GM23338 (cell line): ENCODE measurements around the gene KCTD10. TPM values are rescaled to one million over a fixed set of nuclear protein-coding genes. Genes with fewer than 3 reads are reported as not detected.
A peak's percentile ranks its signal among the peaks of the same experiment; 100 is the strongest.

Source experiments
- ATAC-seq: fragments of 200-7000 bp; cut with Tn5 transposase; 3 replicates; pipeline ENCODE4 v1.9.1; 2020
- DNase-seq: peaks from one replicate; pipeline ENCODE4 v3.0.0-alpha.2; 2015; ENCODE audit warnings: low spot score
- H2AFZ ChIP-seq: fragments of 200-600 bp; sonication (generic); 2 replicates; pipeline ENCODE4 v1.8.0; 2016; ENCODE audit warnings: antibody characterized with exemption, mild to moderate bottlenecking, moderate library complexity
- H3F3A ChIP-seq: fragments of 200-600 bp; sonication (generic); replicated peaks from 2 replicates; pipeline ENCODE4 v1.8.0; 2017; ENCODE audit warnings: antibody characterized with exemption, mixed run types, low read depth
- H3K27ac ChIP-seq: fragments of 200-600 bp; sonication (generic); 2 replicates; pipeline ENCODE4 v1.6.1; 2016; ENCODE audit warnings: low read depth
- H3K27me3 ChIP-seq: fragments of 200-600 bp; sonication (generic); 2 replicates; pipeline ENCODE4 v1.8.0; 2016; ENCODE audit warnings: mild to moderate bottlenecking, mixed run types, moderate library complexity; ENCODE audit not compliant: insufficient read depth
- H3K36me3 ChIP-seq: fragments of 200-600 bp; sonication (generic); 2 replicates; pipeline ENCODE4 v1.8.0; 2016; ENCODE audit warnings: mild to moderate bottlenecking; ENCODE audit not compliant: insufficient read depth
- H3K4me1 ChIP-seq: fragments of 200-600 bp; sonication (generic); 2 replicates; pipeline ENCODE4 v1.8.0; 2016; ENCODE audit warnings: mild to moderate bottlenecking, moderate library complexity; ENCODE audit not compliant: insufficient read depth
- H3K4me2 ChIP-seq: fragments of 200-600 bp; sonication (generic); 2 replicates; pipeline ENCODE4 v1.7.1; 2017; ENCODE audit warnings: mixed run types
- H3K4me3 ChIP-seq: fragments of 200-600 bp; sonication (generic); 2 replicates; pipeline ENCODE4 v1.6.1; 2016; ENCODE audit warnings: mixed run types
- H3K79me2 ChIP-seq: fragments of 200-600 bp; sonication (generic); replicated peaks from 2 replicates; pipeline ENCODE4 v1.8.0; 2017; ENCODE audit warnings: mild to moderate bottlenecking; ENCODE audit not compliant: insufficient read depth
- H3K9me2 ChIP-seq: fragments of 200-600 bp; sonication (generic); 2 replicates; pipeline ENCODE4 v1.8.0; 2017; ENCODE audit not compliant: insufficient read depth
- H4K20me1 ChIP-seq: fragments of 200-600 bp; sonication (generic); replicated peaks from 2 replicates; pipeline ENCODE4 v1.8.0; 2017; ENCODE audit warnings: mild to moderate bottlenecking; ENCODE audit not compliant: insufficient read depth
- H3K27ac Mint-ChIP-seq: 2 replicates; pipeline ENCODE4 v1.8.0; 2020; ENCODE audit warnings: inconsistent platforms, mild to moderate bottlenecking, moderate library complexity, mixed read lengths
- H3K27me3 Mint-ChIP-seq: 3 replicates; pipeline ENCODE4 v1.8.0; 2022; ENCODE audit warnings: low read depth, mild to moderate bottlenecking, moderate library complexity, mixed read lengths, inconsistent platforms; ENCODE audit not compliant: insufficient read depth, poor library complexity
- H3K36me3 Mint-ChIP-seq: 3 replicates; pipeline ENCODE4 v1.8.0; 2021; ENCODE audit warnings: low read depth, mild to moderate bottlenecking, inconsistent platforms, moderate library complexity, mixed read lengths
- H3K4me1 Mint-ChIP-seq: 3 replicates; pipeline ENCODE4 v1.8.0; 2020; ENCODE audit warnings: mild to moderate bottlenecking, inconsistent platforms, mixed read lengths
- H3K4me3 Mint-ChIP-seq: 3 replicates; pipeline ENCODE4 v1.8.0; 2021; ENCODE audit warnings: moderate library complexity, mild to moderate bottlenecking, inconsistent platforms, mixed read lengths
- H3K9me3 Mint-ChIP-seq: 3 replicates; pipeline ENCODE4 v1.8.0; 2020; ENCODE audit warnings: moderate library complexity, mild to moderate bottlenecking, inconsistent platforms, mixed read lengths
- CREB1 ChIP-seq: fragments of 250-450 bp; sonication (Bioruptor Pico); IDR thresholded peaks from 2 replicates; pipeline ENCODE4 v1.5.0; 2020; ENCODE audit warnings: low read depth, mild to moderate bottlenecking, moderate library complexity
- EZH2 ChIP-seq: fragments of 200-600 bp; sonication (generic); IDR thresholded peaks from one replicate; pipeline ENCODE4 v1.8.0; 2017; ENCODE audit warnings: antibody characterized with exemption, mild to moderate bottlenecking, low read depth; ENCODE audit not compliant: unreplicated experiment
- EZH2phosphoT487 ChIP-seq: fragments of 200-600 bp; sonication (generic); IDR thresholded peaks from one replicate; pipeline ENCODE4 v1.8.1; 2018; ENCODE audit warnings: antibody characterized with exemption; ENCODE audit not compliant: unreplicated experiment
- JUNB ChIP-seq: IDR thresholded peaks from one replicate; pipeline ENCODE4 v1.6.1; 2016; ENCODE audit warnings: antibody characterized with exemption; ENCODE audit not compliant: unreplicated experiment
- NANOG ChIP-seq: IDR thresholded peaks from 2 replicates; pipeline ENCODE4 v1.6.1; 2016; ENCODE audit warnings: antibody characterized with exemption, borderline replicate concordance
- POLR2AphosphoS5 ChIP-seq: IDR thresholded peaks from 2 replicates; pipeline ENCODE4 v1.6.1; 2016; ENCODE audit warnings: antibody characterized with exemption, low read depth
- STAT1 ChIP-seq: IDR thresholded peaks from one replicate; pipeline ENCODE4 v1.6.1; 2016; ENCODE audit warnings: antibody characterized with exemption; ENCODE audit not compliant: unreplicated experiment
- ZNF114 ChIP-seq: fragments of 250-450 bp; sonication (Bioruptor Pico); IDR thresholded peaks from 2 replicates; pipeline ENCODE4 v1.5.0; 2020; ENCODE audit warnings: mild to moderate bottlenecking, moderate library complexity
- polyA plus RNA-seq: library from polyadenylated mRNA; unstranded; fragments of >200 nt; fragmentation: Nextera tagmentation; extraction: Ambion mirVana; gene quantifications from 2 replicates; pipeline ENCODE4 v1.2.1, GENCODE V29; 2016
- total RNA-seq: library from RNA; depleted of rRNA; stranded (reverse); fragments of >200 nt; shearing (Covaris generic); gene quantifications from 2 replicates; pipeline ENCODE4 v1.2.3, GENCODE V29; 2014
- TF ChIP-seq, protein P1 (sequence below): fragments of 250-450 bp; sonication (Bioruptor Pico); IDR thresholded peaks from 2 replicates; pipeline ENCODE4 v1.5.0; 2020; ENCODE audit warnings: mild to moderate bottlenecking, moderate library complexity
- TF ChIP-seq, protein P2 (sequence below), 2 experiments: fragments of 200-600 bp in 1 of 2; sonication (generic) in 1 of 2; conservative IDR thresholded peaks; 2 replicates each; pipeline versions ENCODE4 v1.5.1 to v1.6.1; 2016 to 2017; ENCODE audit warnings: antibody characterized with exemption in 2 of 2, low read depth in 2 of 2, mild to moderate bottlenecking in 2 of 2, moderate library complexity in 1 of 2
- TF ChIP-seq, protein P3 (sequence below): IDR thresholded peaks from 2 replicates; pipeline ENCODE4 v1.6.1; 2016; ENCODE audit warnings: antibody characterized with exemption

The KCTD10 gene
- total and polyA plus RNA-seq, 2 experiments from 2014 or later, result 15.8 to 45.2 TPM

DNA sequence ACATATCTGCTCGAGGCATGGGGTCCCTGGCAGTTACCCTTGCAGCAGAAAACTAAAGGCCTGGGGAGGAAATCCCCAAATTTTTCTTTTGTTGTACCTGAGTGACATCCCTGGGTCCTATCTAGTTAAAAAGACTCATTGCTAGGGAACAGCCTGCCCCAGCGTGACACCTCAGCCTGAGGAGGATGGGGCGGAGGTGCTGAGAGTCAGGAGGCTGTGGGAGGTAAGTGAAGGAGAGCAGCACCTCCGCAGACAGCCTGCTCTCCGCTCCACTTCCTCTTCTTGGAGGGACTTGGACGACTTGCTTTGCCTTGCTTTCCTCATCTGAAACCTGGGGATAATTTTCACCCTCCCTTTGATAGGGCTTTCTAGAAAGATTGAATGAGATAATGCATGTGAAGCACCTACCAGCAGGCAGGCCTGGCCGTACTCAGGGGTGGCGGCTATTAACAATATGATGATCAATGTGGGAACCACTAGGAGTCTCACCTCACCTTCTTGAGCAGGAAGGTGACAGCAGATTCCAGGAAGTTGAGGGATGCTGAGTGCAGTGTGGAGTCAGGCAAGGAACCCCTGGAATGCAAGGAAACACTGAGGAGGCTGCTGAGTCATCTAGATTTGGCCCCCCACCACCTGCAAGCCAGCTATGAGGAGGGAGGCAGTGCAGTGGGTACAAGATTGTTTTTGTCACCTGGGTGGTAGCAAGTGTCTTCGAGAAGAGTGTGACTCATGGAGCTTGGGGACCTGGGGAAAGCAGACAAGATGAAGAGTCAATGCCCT, 23.5 kb upstream of the KCTD10 start:
- H3K36me3 ChIP-seq, result peaks cover 19% of the 10 kb centered on the region; the same call in 1 of the 2 replicates
- Mint-ChIP-seq H3K9me3 (0 out of 3 replicates have a peak, but pooled peaks cover 6% of the 10 kb centered on the region), H3K36me3 (peaks cover 38% of the 10 kb centered on the region), H3K4me3 (no peak overlapping the region), H3K27me3 (peaks cover 2% of the 10 kb centered on the region), H3K27ac (peak overlapping the region; percentile 13; the same call in 1 of the 2 replicates), H3K4me1 (no peaks in the 10 kb centered on the region; the same call in 2 of the 3 replicates)
- H4K20me1 ChIP-seq, result peaks cover 9% of the 10 kb centered on the region; the same call in 1 of the 2 replicates
- ATAC-seq, result no peak
- no peak overlapping the region for H2AFZ ChIP-seq
- no peaks in the 10 kb centered on the region for H3K4me1 ChIP-seq
- DNase-seq, result peak; percentile 12
- no peak overlapping the region for H3K4me3 ChIP-seq
- no peaks in the 10 kb centered on the region for H3F3A ChIP-seq
- no peaks in the 10 kb centered on the region for H3K27me3 ChIP-seq
- no peak for TF ChIP-seq JUNB
- TF ChIP-seq, protein P1, sequence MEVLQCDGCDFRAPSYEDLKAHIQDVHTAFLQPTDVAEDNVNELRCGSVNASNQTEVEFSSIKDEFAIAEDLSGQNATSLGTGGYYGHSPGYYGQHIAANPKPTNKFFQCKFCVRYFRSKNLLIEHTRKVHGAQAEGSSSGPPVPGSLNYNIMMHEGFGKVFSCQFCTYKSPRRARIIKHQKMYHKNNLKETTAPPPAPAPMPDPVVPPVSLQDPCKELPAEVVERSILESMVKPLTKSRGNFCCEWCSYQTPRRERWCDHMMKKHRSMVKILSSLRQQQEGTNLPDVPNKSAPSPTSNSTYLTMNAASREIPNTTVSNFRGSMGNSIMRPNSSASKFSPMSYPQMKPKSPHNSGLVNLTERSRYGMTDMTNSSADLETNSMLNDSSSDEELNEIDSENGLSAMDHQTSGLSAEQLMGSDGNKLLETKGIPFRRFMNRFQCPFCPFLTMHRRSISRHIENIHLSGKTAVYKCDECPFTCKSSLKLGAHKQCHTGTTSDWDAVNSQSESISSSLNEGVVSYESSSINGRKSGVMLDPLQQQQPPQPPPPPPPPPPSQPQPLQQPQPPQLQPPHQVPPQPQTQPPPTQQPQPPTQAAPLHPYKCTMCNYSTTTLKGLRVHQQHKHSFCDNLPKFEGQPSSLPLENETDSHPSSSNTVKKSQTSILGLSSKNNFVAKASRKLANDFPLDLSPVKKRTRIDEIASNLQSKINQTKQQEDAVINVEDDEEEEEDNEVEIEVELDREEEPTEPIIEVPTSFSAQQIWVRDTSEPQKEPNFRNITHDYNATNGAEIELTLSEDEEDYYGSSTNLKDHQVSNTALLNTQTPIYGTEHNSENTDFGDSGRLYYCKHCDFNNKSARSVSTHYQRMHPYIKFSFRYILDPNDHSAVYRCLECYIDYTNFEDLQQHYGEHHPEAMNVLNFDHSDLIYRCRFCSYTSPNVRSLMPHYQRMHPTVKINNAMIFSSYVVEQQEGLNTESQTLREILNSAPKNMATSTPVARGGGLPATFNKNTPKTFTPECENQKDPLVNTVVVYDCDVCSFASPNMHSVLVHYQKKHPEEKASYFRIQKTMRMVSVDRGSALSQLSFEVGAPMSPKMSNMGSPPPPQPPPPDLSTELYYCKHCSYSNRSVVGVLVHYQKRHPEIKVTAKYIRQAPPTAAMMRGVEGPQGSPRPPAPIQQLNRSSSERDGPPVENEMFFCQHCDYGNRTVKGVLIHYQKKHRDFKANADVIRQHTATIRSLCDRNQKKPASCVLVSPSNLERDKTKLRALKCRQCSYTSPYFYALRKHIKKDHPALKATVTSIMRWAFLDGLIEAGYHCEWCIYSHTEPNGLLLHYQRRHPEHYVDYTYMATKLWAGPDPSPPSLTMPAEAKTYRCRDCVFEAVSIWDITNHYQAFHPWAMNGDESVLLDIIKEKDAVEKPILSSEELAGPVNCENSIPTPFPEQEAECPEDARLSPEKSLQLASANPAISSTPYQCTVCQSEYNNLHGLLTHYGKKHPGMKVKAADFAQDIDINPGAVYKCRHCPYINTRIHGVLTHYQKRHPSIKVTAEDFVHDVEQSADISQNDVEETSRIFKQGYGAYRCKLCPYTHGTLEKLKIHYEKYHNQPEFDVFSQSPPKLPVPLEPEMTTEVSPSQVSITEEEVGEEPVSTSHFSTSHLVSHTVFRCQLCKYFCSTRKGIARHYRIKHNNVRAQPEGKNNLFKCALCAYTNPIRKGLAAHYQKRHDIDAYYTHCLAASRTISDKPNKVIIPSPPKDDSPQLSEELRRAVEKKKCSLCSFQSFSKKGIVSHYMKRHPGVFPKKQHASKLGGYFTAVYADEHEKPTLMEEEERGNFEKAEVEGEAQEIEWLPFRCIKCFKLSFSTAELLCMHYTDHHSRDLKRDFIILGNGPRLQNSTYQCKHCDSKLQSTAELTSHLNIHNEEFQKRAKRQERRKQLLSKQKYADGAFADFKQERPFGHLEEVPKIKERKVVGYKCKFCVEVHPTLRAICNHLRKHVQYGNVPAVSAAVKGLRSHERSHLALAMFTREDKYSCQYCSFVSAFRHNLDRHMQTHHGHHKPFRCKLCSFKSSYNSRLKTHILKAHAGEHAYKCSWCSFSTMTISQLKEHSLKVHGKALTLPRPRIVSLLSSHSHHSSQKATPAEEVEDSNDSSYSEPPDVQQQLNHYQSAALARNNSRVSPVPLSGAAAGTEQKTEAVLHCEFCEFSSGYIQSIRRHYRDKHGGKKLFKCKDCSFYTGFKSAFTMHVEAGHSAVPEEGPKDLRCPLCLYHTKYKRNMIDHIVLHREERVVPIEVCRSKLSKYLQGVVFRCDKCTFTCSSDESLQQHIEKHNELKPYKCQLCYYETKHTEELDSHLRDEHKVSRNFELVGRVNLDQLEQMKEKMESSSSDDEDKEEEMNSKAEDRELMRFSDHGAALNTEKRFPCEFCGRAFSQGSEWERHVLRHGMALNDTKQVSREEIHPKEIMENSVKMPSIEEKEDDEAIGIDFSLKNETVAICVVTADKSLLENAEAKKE (CRISPR knock-in tag), result no peak
- no peak for TF ChIP-seq EZH2phosphoT487
- TF ChIP-seq, protein P2, sequence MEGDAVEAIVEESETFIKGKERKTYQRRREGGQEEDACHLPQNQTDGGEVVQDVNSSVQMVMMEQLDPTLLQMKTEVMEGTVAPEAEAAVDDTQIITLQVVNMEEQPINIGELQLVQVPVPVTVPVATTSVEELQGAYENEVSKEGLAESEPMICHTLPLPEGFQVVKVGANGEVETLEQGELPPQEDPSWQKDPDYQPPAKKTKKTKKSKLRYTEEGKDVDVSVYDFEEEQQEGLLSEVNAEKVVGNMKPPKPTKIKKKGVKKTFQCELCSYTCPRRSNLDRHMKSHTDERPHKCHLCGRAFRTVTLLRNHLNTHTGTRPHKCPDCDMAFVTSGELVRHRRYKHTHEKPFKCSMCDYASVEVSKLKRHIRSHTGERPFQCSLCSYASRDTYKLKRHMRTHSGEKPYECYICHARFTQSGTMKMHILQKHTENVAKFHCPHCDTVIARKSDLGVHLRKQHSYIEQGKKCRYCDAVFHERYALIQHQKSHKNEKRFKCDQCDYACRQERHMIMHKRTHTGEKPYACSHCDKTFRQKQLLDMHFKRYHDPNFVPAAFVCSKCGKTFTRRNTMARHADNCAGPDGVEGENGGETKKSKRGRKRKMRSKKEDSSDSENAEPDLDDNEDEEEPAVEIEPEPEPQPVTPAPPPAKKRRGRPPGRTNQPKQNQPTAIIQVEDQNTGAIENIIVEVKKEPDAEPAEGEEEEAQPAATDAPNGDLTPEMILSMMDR (conservative IDR thresholded peaks at IDR 0.05; ENCODE audit: low read depth in 2 of 2), result no peak
- no peak for TF ChIP-seq CREB1 (CRISPR knock-in tag)
- TF ChIP-seq, protein P3, sequence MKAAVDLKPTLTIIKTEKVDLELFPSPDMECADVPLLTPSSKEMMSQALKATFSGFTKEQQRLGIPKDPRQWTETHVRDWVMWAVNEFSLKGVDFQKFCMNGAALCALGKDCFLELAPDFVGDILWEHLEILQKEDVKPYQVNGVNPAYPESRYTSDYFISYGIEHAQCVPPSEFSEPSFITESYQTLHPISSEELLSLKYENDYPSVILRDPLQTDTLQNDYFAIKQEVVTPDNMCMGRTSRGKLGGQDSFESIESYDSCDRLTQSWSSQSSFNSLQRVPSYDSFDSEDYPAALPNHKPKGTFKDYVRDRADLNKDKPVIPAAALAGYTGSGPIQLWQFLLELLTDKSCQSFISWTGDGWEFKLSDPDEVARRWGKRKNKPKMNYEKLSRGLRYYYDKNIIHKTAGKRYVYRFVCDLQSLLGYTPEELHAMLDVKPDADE, result no peak
- TF ChIP-seq EZH2, result no peak
- TF ChIP-seq STAT1, result no peak
- no peak for TF ChIP-seq NANOG
- no peak for TF ChIP-seq POLR2AphosphoS5
- TF ChIP-seq ZNF114 (CRISPR knock-in tag), result no peak
- no peaks in the 10 kb centered on the region for H3K9me2 ChIP-seq
- no peak overlapping the region for H3K4me2 ChIP-seq
- no peaks in the 10 kb centered on the region for H3K79me2 ChIP-seq
- H3K27ac ChIP-seq, result no peak overlapping the region
